ENCODE results near the gene IL17REL. TPM values are rescaled to one million over a fixed set of nuclear protein-coding genes. Genes with fewer than 3 reads are reported as not detected.

The IL17REL gene
- total RNA-seq, 3 donors from 2014 or later = not detected

GRCh38 chr22:50048061-50048765 lies 35.6 kb upstream of the IL17REL start:
- peaks cover 0 to 32% of the 10 kb centered on the region in 2 donors for H3K27me3 ChIP-seq
- no peak overlapping the region for H3K4me3 ChIP-seq
- H3K4me1 ChIP-seq = no peaks in the 10 kb centered on the region
- peaks cover 0 to 2% of the 10 kb centered on the region in 2 donors for H3K9me3 ChIP-seq
- DNase-seq (ENCODE audit: low spot score in 2 of 2) = no peak
- TF ChIP-seq POLR2A (IDR thresholded peaks at IDR 0.05) = no peak
- no peak for TF ChIP-seq CTCF (IDR thresholded peaks at IDR 0.05)
- no peak for TF ChIP-seq POLR2AphosphoS5 (IDR thresholded peaks at IDR 0.05)
- intact Hi-C loops (cut with DNase I; ENCODE audit: low total_unique reads) = no loop called here
- H3K36me3 ChIP-seq = no peaks in the 10 kb centered on the region
- no peak overlapping the region for H3K27ac ChIP-seq

GRCh38 chr22:50047346-50047745 lies 34.8 kb upstream of the IL17REL start:
- no peak for TF ChIP-seq POLR2AphosphoS5 (IDR thresholded peaks at IDR 0.05)
- TF ChIP-seq CTCF (IDR thresholded peaks at IDR 0.05) = no peak
- no peak for DNase-seq (ENCODE audit: low spot score in 2 of 2)
- Histone ChIP-seq H3K27me3 (peaks cover 0 to 32% of the 10 kb centered on the region in 2 donors), H3K36me3 (no peaks in the 10 kb centered on the region), H3K9me3 (no peaks in the 10 kb centered on the region), H3K4me1 (no peaks in the 10 kb centered on the region), H3K27ac (no peak overlapping the region), H3K4me3 (no peak overlapping the region)
- intact Hi-C loops (cut with DNase I; ENCODE audit: low total_unique reads) = no loop called here

- intact Hi-C loops (cut with DNase I; ENCODE audit: low total_unique reads) = no loop called here
- DNase-seq (ENCODE audit: low spot score in 2 of 2) = no peak
- Histone ChIP-seq H3K4me3 (no peak overlapping the region), H3K27me3 (peaks cover 0 to 32% of the 10 kb centered on the region in 2 donors), H3K9me3 (no peaks in the 10 kb centered on the region), H3K27ac (no peak overlapping the region), H3K36me3 (no peaks in the 10 kb centered on the region), H3K4me1 (no peaks in the 10 kb centered on the region)
- no peak for TF ChIP-seq POLR2A (IDR thresholded peaks at IDR 0.05)
- TF ChIP-seq CTCF (IDR thresholded peaks at IDR 0.05) = no peak
- TF ChIP-seq POLR2AphosphoS5 (IDR thresholded peaks at IDR 0.05) = no peak
These were observed 34.1 kb upstream of the IL17REL start for GRCh38 chr22:50046481-50047245.

- no peak for DNase-seq (ENCODE audit: low spot score in 2 of 2)
- no peak for TF ChIP-seq POLR2A (IDR thresholded peaks at IDR 0.05)
- no peak for TF ChIP-seq POLR2AphosphoS5 (IDR thresholded peaks at IDR 0.05)
- Histone ChIP-seq H3K4me1 (no peaks in the 10 kb centered on the region), H3K27me3 (peaks cover 0 to 32% of the 10 kb centered on the region in 2 donors), H3K27ac (no peak overlapping the region), H3K36me3 (no peaks in the 10 kb centered on the region), H3K9me3 (no peaks in the 10 kb centered on the region), H3K4me3 (no peak overlapping the region)
- intact Hi-C loops (cut with DNase I; ENCODE audit: low total_unique reads) = no loop called here
These were observed 33.5 kb upstream of the IL17REL start for GRCh38 chr22:50046019-50046415.

- intact Hi-C loops (cut with DNase I; ENCODE audit: low total_unique reads) = no loop called here
These were observed 32.9 kb upstream of the IL17REL start for GRCh38 chr22:50045211-50046018.

More at GRCh38 chr22:50045211-50046018, 32.9 kb upstream of the IL17REL start:
- H3K4me1 ChIP-seq = no peaks in the 10 kb centered on the region
- H3K9me3 ChIP-seq = no peaks in the 10 kb centered on the region
- TF ChIP-seq POLR2A (IDR thresholded peaks at IDR 0.05) (no peak), CTCF (IDR thresholded peaks at IDR 0.05) (no peak), POLR2AphosphoS5 (IDR thresholded peaks at IDR 0.05) (no peak)
- H3K27ac ChIP-seq = no peak overlapping the region
- H3K27me3 ChIP-seq = peaks cover 0 to 32% of the 10 kb centered on the region in 2 donors
- no peaks in the 10 kb centered on the region for H3K36me3 ChIP-seq
- H3K4me3 ChIP-seq = no peak overlapping the region
- DNase-seq (ENCODE audit: low spot score in 2 of 2) = no peak
